Keratinocyte (primary cell): ENCODE data around the gene GPR157. TPM values are rescaled to one million over a fixed set of nuclear protein-coding genes. Genes with fewer than 3 reads are reported as not detected.

ENCODE experiments used
- DNase-seq: peaks from one replicate; pipeline ENCODE4 v3.0.0-alpha.2; 2011; ENCODE audit warnings: low read depth, missing footprints, low spot score
- FAIRE-seq: peaks from 2 replicates; lab custom pipeline; 2011; peaks lifted over from hg19 to GRCh38; lab: Jason Lieb, UNC
- H2AFZ ChIP-seq: 2 replicates; pipeline ENCODE4 v1.6.0; 2012; ENCODE audit warnings: low read length, control low read depth, inconsistent platforms; ENCODE audit not compliant: control insufficient read depth
- H3K27ac ChIP-seq: 2 replicates; pipeline ENCODE4 v1.5.1; 2011; ENCODE audit warnings: low read length; ENCODE audit not compliant: control insufficient read depth, insufficient read depth
- H3K27me3 ChIP-seq: 3 replicates; pipeline ENCODE4 v1.6.0; 2011; ENCODE audit warnings: low read length; ENCODE audit not compliant: control insufficient read depth, insufficient read depth; ENCODE audit errors: extremely low read depth
- H3K36me3 ChIP-seq, 2 experiments: 2 replicates in 1 of 2; 3 replicates in 1 of 2; pipeline ENCODE4 v1.5.1; 2011; ENCODE audit warnings: low read length in 2 of 2, mild to moderate bottlenecking in 1 of 2; ENCODE audit not compliant: control insufficient read depth in 2 of 2, insufficient read depth in 2 of 2; ENCODE audit errors: extremely low read depth in 1 of 2
- H3K4me1 ChIP-seq: 3 replicates; pipeline ENCODE4 v1.5.1; 2011; ENCODE audit warnings: low read length; ENCODE audit not compliant: control insufficient read depth, insufficient read depth; ENCODE audit errors: extremely low read depth
- H3K4me2 ChIP-seq: 3 replicates; pipeline ENCODE4 v1.6.0; 2011; ENCODE audit warnings: low read depth, low read length; ENCODE audit not compliant: control insufficient read depth, insufficient read depth; ENCODE audit errors: extremely low read depth
- H3K4me3 ChIP-seq, 3 experiments: fragments of 200-600 bp in 1 of 3; sonication (generic) in 1 of 3; 2 replicates in 2 of 3; 3 replicates in 1 of 3; pipeline ENCODE4 v1.5.1; 2011 to 2016; ENCODE audit warnings: low read length in 3 of 3, mild to moderate bottlenecking in 3 of 3, control low read depth in 2 of 3, inconsistent platforms in 1 of 3, low read depth in 1 of 3, mixed read lengths in 1 of 3, mixed run types in 1 of 3, moderate library complexity in 1 of 3; ENCODE audit not compliant: control insufficient read depth in 2 of 3, insufficient read depth in 2 of 3; ENCODE audit errors: extremely low read depth in 1 of 3
- H3K79me2 ChIP-seq: 2 replicates; pipeline ENCODE4 v1.6.0; 2012; ENCODE audit warnings: low read length; ENCODE audit not compliant: control insufficient read depth, insufficient read depth
- H3K9ac ChIP-seq: 3 replicates; pipeline ENCODE4 v1.6.0; 2011; ENCODE audit warnings: low read length; ENCODE audit not compliant: control insufficient read depth, insufficient read depth; ENCODE audit errors: extremely low read depth
- H3K9me1 ChIP-seq: 3 replicates; pipeline ENCODE4 v1.6.0; 2011; ENCODE audit warnings: low read length; ENCODE audit not compliant: control insufficient read depth, insufficient read depth; ENCODE audit errors: extremely low read depth
- H3K9me3 ChIP-seq: 2 replicates; pipeline ENCODE4 v1.5.1; 2012; ENCODE audit warnings: low read depth, low read length; ENCODE audit not compliant: control insufficient read depth
- H4K20me1 ChIP-seq: 3 replicates; pipeline ENCODE4 v1.6.0; 2011; ENCODE audit warnings: low read length; ENCODE audit not compliant: control insufficient read depth, insufficient read depth; ENCODE audit errors: extremely low read depth
- CTCF ChIP-seq, 3 experiments: IDR thresholded peaks in 1 of 3; conservative IDR thresholded peaks in 1 of 3; optimal IDR thresholded peaks in 1 of 3; 2 replicates in 2 of 3; 3 replicates in 1 of 3; pipeline versions ENCODE3 to v1.5.1; 2011; ENCODE audit warnings: low read length in 3 of 3, mild to moderate bottlenecking in 3 of 3, moderate library complexity in 2 of 3, control low read depth in 1 of 3, inconsistent platforms in 1 of 3; ENCODE audit not compliant: insufficient read depth in 2 of 3; ENCODE audit errors: extremely low read depth in 1 of 3
- EZH2 ChIP-seq: IDR thresholded peaks from one replicate; pipeline ENCODE4 v1.6.1; 2012; ENCODE audit warnings: inconsistent platforms, mild to moderate bottlenecking, low read length, moderate library complexity
- dilution Hi-C: fragments of 300-500 bp; cut with MboI; formaldehyde crosslinking; loops from one replicate; pipeline ENCODE4 v1.7.0; 2020; ENCODE audit warnings: low sequenced_read_pairs; ENCODE audit not compliant: extremely low pct_ligation_motif_present
- polyA plus RNA-seq, 5 experiments: library from polyadenylated mRNA; depleted of rRNA in 3 of 5; stranded (reverse) in 3 of 5; stranded (forward) in 1 of 5; unstranded in 1 of 5; fragments of >200 nt; gene quantifications; 1 replicate in 1 of 5; 2 replicates in 3 of 5; 3 replicates in 1 of 5; pipeline versions ENCODE4 v1.2.1 to v1.2.3, GENCODE V29; 2011 to 2012; ENCODE audit warnings: missing spikeins in 2 of 5, low read depth in 1 of 5, low replicate concordance in 1 of 5

Gene GPR157
- polyA plus RNA-seq, 1 donor (not counting 4 experiments of a cell fraction or from before 2014, with no cell fraction given) = 6.5 TPM

- Histone ChIP-seq H3K4me3 (no peak overlapping the region), H4K20me1 (no peaks in the 10 kb centered on the region), H3K36me3 (no peaks in the 10 kb centered on the region), H3K4me1 (no peaks in the 10 kb centered on the region), H3K9me1 (no peaks in the 10 kb centered on the region), H3K4me2 (no peak overlapping the region), H3K79me2 (no peaks in the 10 kb centered on the region), H3K9me3 (no peaks in the 10 kb centered on the region), H2AFZ (no peak overlapping the region), H3K27me3 (no peaks in the 10 kb centered on the region), H3K27ac (no peak overlapping the region), H3K9ac (no peak overlapping the region)
- no peak for DNase-seq
- no peak for FAIRE-seq
- TF ChIP-seq CTCF (optimal IDR thresholded peaks at IDR 0.05 in 1 of 3, IDR thresholded peaks at IDR 0.05 in 1 of 3, conservative IDR thresholded peaks at IDR 0.05 in 1 of 3; ENCODE audit: extremely low read depth in 1 of 3, insufficient read depth in 2 of 3, low read length in 3 of 3) (no peak), EZH2 (no peak)
- dilution Hi-C loops = no loop called here
These were observed 67.5 kb downstream of the GPR157 start for GRCh38 chr1:9061252-9061960.

- FAIRE-seq (no peak), DNase-seq (no peak)
- H3K27ac ChIP-seq = no peak overlapping the region
- H3K9ac ChIP-seq = no peak overlapping the region
- H3K36me3 ChIP-seq = no peaks in the 10 kb centered on the region
- H3K9me3 ChIP-seq = no peaks in the 10 kb centered on the region
- dilution Hi-C loops = no loop called here
- H3K4me3 ChIP-seq = no peak overlapping the region
- H3K27me3 ChIP-seq = no peaks in the 10 kb centered on the region
- H3K4me2 ChIP-seq = no peak overlapping the region
- H3K4me1 ChIP-seq = no peaks in the 10 kb centered on the region
- no peak overlapping the region for H2AFZ ChIP-seq
- no peaks in the 10 kb centered on the region for H3K9me1 ChIP-seq
- no peaks in the 10 kb centered on the region for H4K20me1 ChIP-seq
- no peaks in the 10 kb centered on the region for H3K79me2 ChIP-seq
- TF ChIP-seq CTCF (optimal IDR thresholded peaks at IDR 0.05 in 1 of 3, IDR thresholded peaks at IDR 0.05 in 1 of 3, conservative IDR thresholded peaks at IDR 0.05 in 1 of 3; ENCODE audit: extremely low read depth in 1 of 3, insufficient read depth in 2 of 3, low read length in 3 of 3) = no peak
- TF ChIP-seq EZH2 = no peak
These were observed 68.8 kb downstream of the GPR157 start for GRCh38 chr1:9059891-9060744.
